Measurements from ENCODE around the gene TAOK3. TPM values are rescaled to one million over a fixed set of nuclear protein-coding genes. Genes with fewer than 3 reads are reported as not detected.

Gene TAOK3
- total and polyA plus RNA-seq, 2 of the 8 experiments (the other 6 are each of a cell fraction or from before 2014, with no cell fraction given), result 5.2 to 9.3 TPM

DNA sequence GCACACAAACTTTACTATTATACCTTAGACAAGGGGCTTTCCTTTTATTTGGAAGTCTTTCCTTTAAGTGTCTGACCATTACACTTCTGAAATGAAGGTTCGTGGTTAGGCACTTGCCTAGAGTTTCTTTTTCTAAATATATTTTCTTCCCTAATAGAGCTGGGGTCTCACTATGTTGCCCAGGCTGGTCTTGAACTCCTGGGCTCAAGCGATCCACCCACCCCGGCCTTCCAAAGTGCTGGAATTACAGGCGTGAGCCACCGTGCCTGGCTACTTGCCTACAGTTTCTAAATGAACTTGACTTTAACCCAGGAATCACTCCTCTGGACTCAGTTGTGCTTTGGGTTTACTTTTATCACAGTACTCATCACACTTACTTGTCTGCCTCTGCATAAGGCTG lies 179.2 kb downstream of the TAOK3 start (continued):
- TF ChIP-seq, protein P1, sequence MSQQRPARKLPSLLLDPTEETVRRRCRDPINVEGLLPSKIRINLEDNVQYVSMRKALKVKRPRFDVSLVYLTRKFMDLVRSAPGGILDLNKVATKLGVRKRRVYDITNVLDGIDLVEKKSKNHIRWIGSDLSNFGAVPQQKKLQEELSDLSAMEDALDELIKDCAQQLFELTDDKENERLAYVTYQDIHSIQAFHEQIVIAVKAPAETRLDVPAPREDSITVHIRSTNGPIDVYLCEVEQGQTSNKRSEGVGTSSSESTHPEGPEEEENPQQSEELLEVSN (IDR thresholded peaks at IDR 0.05), result no peak
- TF ChIP-seq ASH2L (IDR thresholded peaks at IDR 0.05; ENCODE audit: low read length), result no peak
